ENCODE results near the gene HEMK1.

GRCh38 chr3:50617911-50618481 is 48.7 kb downstream of the HEMK1 start:
- no peak for TF ChIP-seq CTCF (IDR thresholded peaks at IDR 0.05; ENCODE audit: low read length)
- no peak for TF ChIP-seq EZH2 (IDR thresholded peaks at IDR 0.05; ENCODE audit: borderline replicate concordance, low read length)

Measured in OCI-LY1 (cell line).